Left renal pelvis (tissue), 4 donors: ENCODE measurements around the gene CNTNAP2. TPM values are rescaled to one million over a fixed set of nuclear protein-coding genes. Genes with fewer than 3 reads are reported as not detected.
"Not testable (repeated sequence)": the region's sequence is repeated elsewhere in the genome, so short reads cannot be mapped to it uniquely, and the experiment has no call there.

ENCODE experiments used
- DNase-seq, 4 donors: peaks; one replicate each; pipeline ENCODE4 v3.0.0-alpha.2; 2013; ENCODE audit warnings: low read depth in 4 of 4, low spot score in 3 of 4
- polyA plus RNA-seq, 4 donors: library from polyadenylated mRNA; unstranded; fragments of 120-200 nt; gene quantifications; one replicate each; pipeline ENCODE4 v1.2.1, GENCODE V29; 2013; ENCODE audit not compliant: insufficient read length in 4 of 4

CNTNAP2 gene
- polyA plus RNA-seq, 4 donors, result 23.5 to 71.0 (median 29.4) TPM

GRCh38 chr7:148419856-148420832, 2303.5 kb downstream of the CNTNAP2 start:
- no peak for DNase-seq

GRCh38 chr7:148422030-148422429, 2305.4 kb downstream of the CNTNAP2 start:
- DNase-seq, result no peak

- DNase-seq, result not testable (repeated sequence)
Observed at GRCh38 chr7:148426393-148426792, 2309.8 kb downstream of the CNTNAP2 start.

GRCh38 chr7:148430690-148431089, 2314.1 kb downstream of the CNTNAP2 start:
- DNase-seq, result not testable (repeated sequence)

GRCh38 chr7:148433521-148434180, 2317.1 kb downstream of the CNTNAP2 start:
- no peak for DNase-seq

- DNase-seq, result no peak
Observed at GRCh38 chr7:148434181-148434757, 2317.7 kb downstream of the CNTNAP2 start.

- no peak for DNase-seq
Observed at GRCh38 chr7:148434887-148435286, 2318.3 kb downstream of the CNTNAP2 start.

GRCh38 chr7:148435715-148436114, 2319.1 kb downstream of the CNTNAP2 start:
- no peak for DNase-seq

GRCh38 chr7:148436135-148436534, 2319.5 kb downstream of the CNTNAP2 start:
- DNase-seq, result no peak

- DNase-seq, result no peak
Observed at GRCh38 chr7:148436571-148436970, 2320.0 kb downstream of the CNTNAP2 start.

- DNase-seq, result no peak
Observed at GRCh38 chr7:148437043-148437442, 2320.4 kb downstream of the CNTNAP2 start.

- DNase-seq, result no peak
Observed at GRCh38 chr7:148442141-148442655, 2325.6 kb downstream of the CNTNAP2 start.

- no peak for DNase-seq
Observed at GRCh38 chr7:148442933-148443332, 2326.3 kb downstream of the CNTNAP2 start.

GRCh38 chr7:148445260-148446044, 2328.9 kb downstream of the CNTNAP2 start:
- no peak for DNase-seq

- no peak for DNase-seq
Observed at GRCh38 chr7:148447221-148447849, 2330.7 kb downstream of the CNTNAP2 start.

GRCh38 chr7:148451526-148451925, 2334.9 kb downstream of the CNTNAP2 start:
- DNase-seq, result not testable (repeated sequence)

GRCh38 chr7:148456351-148456750, 2339.8 kb downstream of the CNTNAP2 start:
- DNase-seq, result no peak

- no peak for DNase-seq
Observed at GRCh38 chr7:148457310-148457921, 2340.8 kb downstream of the CNTNAP2 start.

GRCh38 chr7:148458263-148458662, 2341.7 kb downstream of the CNTNAP2 start:
- no peak for DNase-seq
